SJCRH30 (cell line): ENCODE measurements around the gene EZR. TPM values are rescaled to one million over a fixed set of nuclear protein-coding genes. Genes with fewer than 3 reads are reported as not detected.

Source experiments
- DNase-seq, 2 experiments: peaks; one replicate each; pipeline ENCODE4 v3.0.0-alpha.2; 2015 to 2020
- H3K27ac ChIP-seq: fragments of 250-450 bp; sonication (Bioruptor Pico); 2 replicates; pipeline ENCODE4 v1.5.1; 2020; ENCODE audit warnings: mild to moderate bottlenecking, moderate library complexity
- H3K27me3 ChIP-seq: fragments of 250-450 bp; sonication (Bioruptor Pico); 2 replicates; pipeline ENCODE4 v1.5.1; 2020; ENCODE audit warnings: mild to moderate bottlenecking, moderate library complexity
- H3K36me3 ChIP-seq: fragments of 250-450 bp; sonication (Bioruptor Pico); 2 replicates; pipeline ENCODE4 v1.5.1; 2020; ENCODE audit warnings: mild to moderate bottlenecking, moderate library complexity
- H3K4me1 ChIP-seq: fragments of 250-450 bp; sonication (Bioruptor Pico); 2 replicates; pipeline ENCODE4 v1.5.1; 2020; ENCODE audit warnings: mild to moderate bottlenecking, moderate library complexity
- H3K4me3 ChIP-seq: fragments of 250-450 bp; sonication (Bioruptor Pico); 2 replicates; pipeline ENCODE4 v1.5.1; 2020; ENCODE audit warnings: mild to moderate bottlenecking, moderate library complexity
- H3K9me3 ChIP-seq: fragments of 250-450 bp; sonication (Bioruptor Pico); replicated peaks from 2 replicates; pipeline ENCODE4 v1.5.1; 2020; ENCODE audit warnings: mild to moderate bottlenecking, moderate library complexity
- total RNA-seq: library from RNA; depleted of rRNA; stranded (reverse); fragments of >200 nt; shearing (Covaris generic); gene quantifications from 2 replicates; pipeline ENCODE4 v1.2.3, GENCODE V29; 2014

EZR gene
- total RNA-seq, 1 experiment from 2014 or later: 44.6 TPM

- Histone ChIP-seq H3K36me3 (no peaks in the 10 kb centered on the region), H3K27ac (no peak overlapping the region), H3K4me1 (peaks cover 26% of the 10 kb centered on the region), H3K4me3 (peak overlapping the region; percentile 81), H3K9me3 (no peaks in the 10 kb centered on the region; the same call in 1 of the 2 replicates), H3K27me3 (no peaks in the 10 kb centered on the region)
- peak in 1 of 2 experiments; percentile 13 for DNase-seq
These were observed 2.1 kb downstream of the EZR start for GRCh38 chr6:158816803-158817727.

- Histone ChIP-seq H3K27ac (no peak overlapping the region), H3K4me3 (no peak overlapping the region)
- no peak for DNase-seq
These were observed 2.8 kb downstream of the EZR start for GRCh38 chr6:158816329-158816728.

GRCh38 chr6:158815907-158816306 lies 3.3 kb downstream of the EZR start:
- Histone ChIP-seq H3K36me3 (no peaks in the 10 kb centered on the region), H3K27ac (no peak overlapping the region), H3K4me3 (no peak overlapping the region), H3K4me1 (peaks cover 26% of the 10 kb centered on the region), H3K9me3 (no peaks in the 10 kb centered on the region), H3K27me3 (no peaks in the 10 kb centered on the region)
- no peak for DNase-seq

More at GRCh38 chr6:158816329-158816728, 2.8 kb downstream of the EZR start:
- Histone ChIP-seq H3K4me1 (peaks cover 26% of the 10 kb centered on the region), H3K36me3 (no peaks in the 10 kb centered on the region), H3K9me3 (no peaks in the 10 kb centered on the region), H3K27me3 (no peaks in the 10 kb centered on the region)

- no peak overlapping the region for H3K4me3 ChIP-seq
- H3K36me3 ChIP-seq: peaks cover 3% of the 10 kb centered on the region; the same call in 1 of the 2 replicates
- DNase-seq: no peak
- no peak overlapping the region for H3K27ac ChIP-seq
- no peaks in the 10 kb centered on the region for H3K27me3 ChIP-seq
- H3K9me3 ChIP-seq: no peaks in the 10 kb centered on the region
- H3K4me1 ChIP-seq: peaks cover 26% of the 10 kb centered on the region
These were observed 3.8 kb downstream of the EZR start for GRCh38 chr6:158815379-158815724.

- H3K4me3 ChIP-seq: no peak overlapping the region
- peaks cover 3% of the 10 kb centered on the region; the same call in 1 of the 2 replicates for H3K36me3 ChIP-seq
- no peaks in the 10 kb centered on the region for H3K9me3 ChIP-seq
- peaks cover 26% of the 10 kb centered on the region for H3K4me1 ChIP-seq
- no peak overlapping the region for H3K27ac ChIP-seq
- no peaks in the 10 kb centered on the region for H3K27me3 ChIP-seq
- no peak for DNase-seq
These were observed 6.1 kb downstream of the EZR start for GRCh38 chr6:158813032-158813431.

- peaks cover 3% of the 10 kb centered on the region; the same call in 1 of the 2 replicates for H3K36me3 ChIP-seq
- no peak overlapping the region for H3K4me3 ChIP-seq
- DNase-seq: no peak
- H3K4me1 ChIP-seq: peaks cover 25% of the 10 kb centered on the region
- H3K9me3 ChIP-seq: no peaks in the 10 kb centered on the region
- no peaks in the 10 kb centered on the region for H3K27me3 ChIP-seq
- H3K27ac ChIP-seq: no peak overlapping the region
These were observed 6.6 kb downstream of the EZR start for GRCh38 chr6:158812611-158813010.

- H3K9me3 ChIP-seq: no peaks in the 10 kb centered on the region
- no peaks in the 10 kb centered on the region for H3K27me3 ChIP-seq
- peaks cover 3% of the 10 kb centered on the region; the same call in 1 of the 2 replicates for H3K36me3 ChIP-seq
- DNase-seq: no peak
- no peak overlapping the region for H3K27ac ChIP-seq
- peaks cover 18% of the 10 kb centered on the region for H3K4me1 ChIP-seq
- H3K4me3 ChIP-seq: no peak overlapping the region
These were observed 8.7 kb downstream of the EZR start for GRCh38 chr6:158810155-158811095.

GRCh38 chr6:158808941-158809678 lies 10.1 kb downstream of the EZR start:
- no peak for DNase-seq
- no peak overlapping the region for H3K4me3 ChIP-seq
- H3K27me3 ChIP-seq: no peaks in the 10 kb centered on the region
- H3K27ac ChIP-seq: no peak overlapping the region
- H3K4me1 ChIP-seq: peaks cover 9% of the 10 kb centered on the region
- peaks cover 3% of the 10 kb centered on the region; the same call in 1 of the 2 replicates for H3K36me3 ChIP-seq
- H3K9me3 ChIP-seq: no peaks in the 10 kb centered on the region

- H3K4me1 ChIP-seq: peaks cover 8% of the 10 kb centered on the region
- H3K27ac ChIP-seq: no peak overlapping the region
- H3K27me3 ChIP-seq: no peaks in the 10 kb centered on the region
- no peaks in the 10 kb centered on the region for H3K9me3 ChIP-seq
- no peak for DNase-seq
- H3K4me3 ChIP-seq: no peak overlapping the region
- H3K36me3 ChIP-seq: peaks cover 3% of the 10 kb centered on the region; the same call in 1 of the 2 replicates
These were observed 10.7 kb downstream of the EZR start for GRCh38 chr6:158808442-158808833.

- Histone ChIP-seq H3K4me1 (peaks cover 10% of the 10 kb centered on the region), H3K9me3 (no peaks in the 10 kb centered on the region)
- no peak for DNase-seq
These were observed 11.4 kb downstream of the EZR start for GRCh38 chr6:158807515-158808441.

GRCh38 chr6:158805698-158806377 lies 13.3 kb downstream of the EZR start:
- H3K9me3 ChIP-seq: no peaks in the 10 kb centered on the region
- H3K27ac ChIP-seq: no peak overlapping the region
- peaks cover 2% of the 10 kb centered on the region; the same call in 1 of the 2 replicates for H3K36me3 ChIP-seq
- DNase-seq: no peak
- no peaks in the 10 kb centered on the region for H3K27me3 ChIP-seq
- H3K4me1 ChIP-seq: peaks cover 24% of the 10 kb centered on the region
- H3K4me3 ChIP-seq: no peak overlapping the region

More at GRCh38 chr6:158807515-158808441, 11.4 kb downstream of the EZR start:
- no peak overlapping the region for H3K4me3 ChIP-seq
- no peak overlapping the region for H3K27ac ChIP-seq
- no peaks in the 10 kb centered on the region for H3K27me3 ChIP-seq
- peaks cover 3% of the 10 kb centered on the region; the same call in 1 of the 2 replicates for H3K36me3 ChIP-seq

- DNase-seq: no peak
- Histone ChIP-seq H3K36me3 (no peaks in the 10 kb centered on the region), H3K27me3 (no peaks in the 10 kb centered on the region), H3K4me3 (no peak overlapping the region), H3K9me3 (no peaks in the 10 kb centered on the region), H3K27ac (no peak overlapping the region), H3K4me1 (peaks cover 36% of the 10 kb centered on the region)
These were observed 15.0 kb downstream of the EZR start for GRCh38 chr6:158804207-158804606.

- no peaks in the 10 kb centered on the region for H3K27me3 ChIP-seq
- H3K4me1 ChIP-seq: peaks cover 41% of the 10 kb centered on the region
- H3K4me3 ChIP-seq: no peak overlapping the region
- peak overlapping the region; percentile 29; the same call in 1 of the 2 replicates for H3K27ac ChIP-seq
- H3K9me3 ChIP-seq: no peaks in the 10 kb centered on the region
- peak; percentile 15 to 51 for DNase-seq
- H3K36me3 ChIP-seq: no peaks in the 10 kb centered on the region
These were observed 15.4 kb downstream of the EZR start for GRCh38 chr6:158803733-158804143.
